Activated CD4-positive, alpha-beta T cell treated with anti-CD3 and anti-CD28 coated beads for 24 hours (primary cell): ENCODE data around the gene FAM83G.
"Not testable (repeated sequence)": the region's sequence is repeated elsewhere in the genome, so short reads cannot be mapped to it uniquely, and the experiment has no call there.

ENCODE experiments used
- DNase-seq, 2 donors: peaks; one replicate each; pipeline ENCODE4 v3.0.0-alpha.2; 2020; ENCODE audit warnings: low read depth in 2 of 2

FAM83G gene, protein sequence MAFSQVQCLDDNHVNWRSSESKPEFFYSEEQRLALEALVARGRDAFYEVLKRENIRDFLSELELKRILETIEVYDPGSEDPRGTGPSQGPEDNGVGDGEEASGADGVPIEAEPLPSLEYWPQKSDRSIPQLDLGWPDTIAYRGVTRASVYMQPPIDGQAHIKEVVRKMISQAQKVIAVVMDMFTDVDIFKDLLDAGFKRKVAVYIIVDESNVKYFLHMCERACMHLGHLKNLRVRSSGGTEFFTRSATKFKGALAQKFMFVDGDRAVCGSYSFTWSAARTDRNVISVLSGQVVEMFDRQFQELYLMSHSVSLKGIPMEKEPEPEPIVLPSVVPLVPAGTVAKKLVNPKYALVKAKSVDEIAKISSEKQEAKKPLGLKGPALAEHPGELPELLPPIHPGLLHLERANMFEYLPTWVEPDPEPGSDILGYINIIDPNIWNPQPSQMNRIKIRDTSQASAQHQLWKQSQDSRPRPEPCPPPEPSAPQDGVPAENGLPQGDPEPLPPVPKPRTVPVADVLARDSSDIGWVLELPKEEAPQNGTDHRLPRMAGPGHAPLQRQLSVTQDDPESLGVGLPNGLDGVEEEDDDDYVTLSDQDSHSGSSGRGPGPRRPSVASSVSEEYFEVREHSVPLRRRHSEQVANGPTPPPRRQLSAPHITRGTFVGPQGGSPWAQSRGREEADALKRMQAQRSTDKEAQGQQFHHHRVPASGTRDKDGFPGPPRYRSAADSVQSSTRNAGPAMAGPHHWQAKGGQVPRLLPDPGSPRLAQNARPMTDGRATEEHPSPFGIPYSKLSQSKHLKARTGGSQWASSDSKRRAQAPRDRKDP

GRCh38 chr17:19004421-19005136, at the start of gene FAM83G:
Gene FAM83G (minus strand): TSS chr17:19004764. CDS start chr17:19004041, 723 bp downstream.
- peak; percentile 84 to 86 for DNase-seq

- not testable (repeated sequence) for DNase-seq
Measured at GRCh38 chr17:19048826-19049225, 44.3 kb upstream of the FAM83G start.

- not testable (repeated sequence) for DNase-seq
Measured at GRCh38 chr17:19047510-19047909, 42.9 kb upstream of the FAM83G start.

DNA sequence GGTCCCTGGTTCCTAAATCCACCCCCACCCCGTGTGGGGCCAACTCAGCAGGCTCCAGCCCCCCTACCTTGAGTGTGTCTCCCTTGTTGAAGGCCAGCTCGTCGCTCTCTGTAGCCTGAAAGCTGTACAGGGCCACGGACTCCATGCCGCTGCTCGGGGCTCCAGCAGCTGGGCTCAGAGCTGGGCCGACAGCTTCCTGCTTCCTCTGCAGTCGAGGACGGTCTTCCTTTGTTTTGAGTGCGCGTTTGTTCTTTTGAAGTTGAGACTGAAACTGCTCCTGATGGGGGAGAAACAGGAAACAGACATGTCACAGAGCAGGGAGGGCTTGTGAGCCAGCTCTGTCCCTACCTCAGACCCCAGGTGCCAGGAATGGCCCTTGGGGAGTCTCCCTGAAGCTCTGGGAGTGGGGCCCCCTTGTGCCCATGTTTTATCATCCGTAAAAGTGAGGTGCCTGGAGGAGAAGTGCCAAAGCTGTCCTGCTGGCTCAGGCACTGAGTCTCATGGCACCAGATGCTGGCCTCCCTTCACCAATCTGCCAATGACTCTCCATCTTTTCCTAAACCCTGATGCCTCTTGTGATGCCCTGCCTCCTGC, 42.3 kb upstream of the FAM83G start, which contains the start of gene GRAP:
TSS of gene GRAP (minus strand) at position 176 of the 594 bp plus-strand sequence. CDS start at position 145, 31 bp downstream.
- not testable (repeated sequence) for DNase-seq

- not testable (repeated sequence) for DNase-seq
Measured at GRCh38 chr17:19044643-19045042, 40.1 kb upstream of the FAM83G start.

DNA sequence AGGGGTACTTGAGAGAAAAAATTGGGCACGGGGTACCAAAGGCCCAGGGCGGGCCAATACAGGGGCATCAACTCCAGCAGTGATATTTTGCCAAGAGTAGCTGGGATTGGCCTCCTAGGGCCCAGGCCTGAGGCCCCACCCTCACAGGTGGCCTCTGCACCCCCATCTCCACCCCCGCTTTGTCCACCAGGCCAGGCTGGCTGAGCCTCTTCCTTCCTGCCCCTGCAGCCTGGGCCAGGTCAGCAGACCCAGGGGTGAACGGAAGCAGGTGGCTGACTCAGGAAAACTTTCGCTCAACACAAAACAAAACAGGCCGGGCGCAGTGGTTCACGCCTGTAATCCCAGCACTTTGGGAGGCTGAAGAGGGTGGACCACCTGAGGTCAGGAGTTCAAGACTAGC, 38.5 kb upstream of the FAM83G start:
- not testable (repeated sequence) for DNase-seq

- DNase-seq, result not testable (repeated sequence)
Measured at GRCh38 chr17:19042369-19042768, 37.8 kb upstream of the FAM83G start.

- DNase-seq, result not testable (repeated sequence)
Measured at GRCh38 chr17:19041871-19042270, 37.3 kb upstream of the FAM83G start.

DNA sequence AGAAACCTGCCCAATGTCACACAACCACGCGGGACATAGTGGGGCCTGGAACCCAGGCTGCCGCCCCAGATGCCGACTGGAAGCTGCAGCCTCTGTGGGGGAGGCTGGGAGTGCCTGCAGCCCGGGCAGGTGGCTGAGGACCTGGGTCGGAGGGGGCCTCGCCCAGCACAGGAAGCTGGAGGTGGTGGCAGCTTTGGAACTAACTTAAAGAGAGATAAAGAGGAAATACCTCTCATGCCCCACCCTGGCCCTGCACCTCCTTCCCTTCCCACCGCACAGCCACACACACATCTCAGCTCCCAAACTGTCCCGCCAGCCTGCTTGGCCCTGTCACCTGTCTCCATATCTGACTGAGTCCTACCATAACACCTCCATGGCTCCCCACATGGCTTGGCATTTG, 35.8 kb upstream of the FAM83G start:
- not testable (repeated sequence) for DNase-seq

- not testable (repeated sequence) for DNase-seq
Measured at GRCh38 chr17:19038730-19039129, 34.2 kb upstream of the FAM83G start.

DNA sequence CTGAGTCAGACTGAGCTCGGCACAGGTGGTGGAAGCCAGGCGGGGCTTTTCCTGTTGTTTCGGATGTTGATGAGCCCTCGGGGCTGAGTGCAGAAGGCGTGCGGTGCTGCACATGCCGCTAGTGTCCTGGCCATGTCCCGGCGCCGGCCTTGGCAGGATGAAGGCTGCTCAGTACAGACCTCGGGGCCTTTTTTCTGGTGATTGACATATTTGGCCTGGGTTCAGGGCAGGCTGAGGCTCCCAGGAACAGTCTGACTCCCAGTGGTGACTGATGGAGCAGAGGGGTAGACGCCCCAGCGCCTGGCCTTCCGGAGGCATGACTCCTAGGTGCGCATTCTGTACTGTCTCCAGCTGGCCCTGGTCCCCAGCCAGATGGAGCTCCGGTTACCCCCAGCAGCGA, 33.4 kb upstream of the FAM83G start:
- not testable (repeated sequence) for DNase-seq

GRCh38 chr17:19037547-19037946, 33.0 kb upstream of the FAM83G start:
- not testable (repeated sequence) for DNase-seq

DNA sequence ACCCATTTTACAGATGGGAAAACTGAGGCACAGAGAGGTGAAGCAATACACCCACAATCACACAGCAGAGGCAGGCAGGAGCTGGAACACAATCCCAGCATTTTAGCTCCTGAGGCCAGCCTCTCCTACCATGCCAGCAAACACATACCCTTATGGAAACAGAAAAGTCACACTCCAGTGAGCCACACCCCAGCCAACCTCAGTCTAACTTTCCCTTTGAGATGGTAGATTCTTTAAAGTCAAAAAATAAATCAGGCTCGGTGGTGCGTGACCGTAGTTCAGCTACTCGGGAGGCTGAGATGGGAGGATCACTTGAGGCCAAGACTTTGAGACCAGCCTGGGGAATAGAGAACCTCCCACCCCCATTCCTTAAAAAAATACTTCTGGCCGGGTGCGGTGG, 31.6 kb upstream of the FAM83G start:
- DNase-seq, result not testable (repeated sequence)

DNA sequence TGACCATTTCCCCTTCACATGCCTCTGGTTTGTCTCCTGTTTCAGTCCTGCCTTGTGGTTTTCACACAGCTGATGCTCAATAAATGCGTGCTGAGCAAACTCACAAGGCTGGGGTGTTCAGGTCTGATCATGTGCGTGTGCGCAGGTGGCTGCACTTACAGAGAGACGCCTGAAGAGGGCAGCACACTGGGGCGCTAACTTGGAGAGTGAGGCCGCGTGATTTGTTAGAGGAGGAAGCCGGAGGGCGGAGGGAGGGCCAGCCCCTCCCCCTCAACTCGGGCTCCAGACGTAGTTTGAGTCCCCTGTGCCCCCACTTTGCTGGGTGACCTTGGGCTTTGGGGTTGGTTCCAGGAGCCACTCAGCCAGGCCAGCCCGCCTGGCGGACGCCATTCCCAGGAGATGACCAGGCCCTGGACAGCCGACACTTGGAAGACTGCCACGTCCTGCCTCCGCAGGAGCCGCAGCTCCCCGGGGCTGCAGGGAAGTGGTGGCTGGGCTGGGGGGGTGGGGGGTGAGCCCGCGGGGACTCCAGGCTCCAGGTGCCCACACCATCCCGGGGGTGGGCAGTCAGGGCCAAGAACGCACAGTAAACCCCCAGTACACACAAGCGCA, 27.9 kb upstream of the FAM83G start:
- not testable (repeated sequence) for DNase-seq

DNA sequence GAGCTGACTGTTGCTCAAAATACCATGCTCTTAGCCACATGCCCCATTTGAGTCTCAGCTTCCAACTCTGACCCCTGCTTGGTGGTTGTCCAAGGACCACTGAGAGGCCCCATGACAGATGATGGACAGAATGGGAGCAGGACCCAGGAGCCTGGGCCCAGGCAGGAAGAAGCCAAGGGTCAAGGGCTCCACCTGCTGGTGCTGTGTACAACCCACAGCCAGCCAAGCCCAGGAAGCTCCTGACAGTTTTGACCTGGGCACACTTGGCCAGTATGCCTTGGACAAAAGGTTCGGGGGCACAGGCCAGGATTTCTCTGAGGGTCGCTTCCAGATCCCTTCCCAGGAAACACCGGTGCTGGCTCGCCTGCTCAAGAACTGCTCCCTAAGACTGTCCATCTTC, 27.2 kb upstream of the FAM83G start:
- DNase-seq, result peak; percentile 39 to 45

GRCh38 chr17:19030771-19031449, 26.3 kb upstream of the FAM83G start:
- not testable (repeated sequence) for DNase-seq

DNA sequence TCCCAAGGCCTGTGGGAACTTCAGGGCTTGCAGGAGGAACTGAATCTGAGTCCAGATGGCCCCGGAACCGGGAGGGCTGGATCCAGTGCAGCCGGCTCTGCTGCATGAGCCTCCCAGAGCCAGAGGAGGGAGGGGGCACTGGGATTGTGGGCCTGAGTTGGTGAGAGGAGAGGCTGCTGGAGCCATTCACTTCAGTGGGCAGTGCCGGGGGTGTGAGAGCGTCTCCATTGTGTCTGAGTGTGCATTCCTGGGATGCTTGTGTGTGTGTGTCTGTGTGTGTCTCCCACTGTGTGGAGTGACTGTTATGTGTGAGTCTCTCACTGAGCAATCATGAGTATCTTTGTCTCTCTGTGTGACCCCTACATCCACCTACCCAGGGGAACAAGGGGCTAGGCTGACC, 25.2 kb upstream of the FAM83G start:
- not testable (repeated sequence) for DNase-seq

GRCh38 chr17:19028671-19029070, 24.1 kb upstream of the FAM83G start:
- DNase-seq, result not testable (repeated sequence)

DNA sequence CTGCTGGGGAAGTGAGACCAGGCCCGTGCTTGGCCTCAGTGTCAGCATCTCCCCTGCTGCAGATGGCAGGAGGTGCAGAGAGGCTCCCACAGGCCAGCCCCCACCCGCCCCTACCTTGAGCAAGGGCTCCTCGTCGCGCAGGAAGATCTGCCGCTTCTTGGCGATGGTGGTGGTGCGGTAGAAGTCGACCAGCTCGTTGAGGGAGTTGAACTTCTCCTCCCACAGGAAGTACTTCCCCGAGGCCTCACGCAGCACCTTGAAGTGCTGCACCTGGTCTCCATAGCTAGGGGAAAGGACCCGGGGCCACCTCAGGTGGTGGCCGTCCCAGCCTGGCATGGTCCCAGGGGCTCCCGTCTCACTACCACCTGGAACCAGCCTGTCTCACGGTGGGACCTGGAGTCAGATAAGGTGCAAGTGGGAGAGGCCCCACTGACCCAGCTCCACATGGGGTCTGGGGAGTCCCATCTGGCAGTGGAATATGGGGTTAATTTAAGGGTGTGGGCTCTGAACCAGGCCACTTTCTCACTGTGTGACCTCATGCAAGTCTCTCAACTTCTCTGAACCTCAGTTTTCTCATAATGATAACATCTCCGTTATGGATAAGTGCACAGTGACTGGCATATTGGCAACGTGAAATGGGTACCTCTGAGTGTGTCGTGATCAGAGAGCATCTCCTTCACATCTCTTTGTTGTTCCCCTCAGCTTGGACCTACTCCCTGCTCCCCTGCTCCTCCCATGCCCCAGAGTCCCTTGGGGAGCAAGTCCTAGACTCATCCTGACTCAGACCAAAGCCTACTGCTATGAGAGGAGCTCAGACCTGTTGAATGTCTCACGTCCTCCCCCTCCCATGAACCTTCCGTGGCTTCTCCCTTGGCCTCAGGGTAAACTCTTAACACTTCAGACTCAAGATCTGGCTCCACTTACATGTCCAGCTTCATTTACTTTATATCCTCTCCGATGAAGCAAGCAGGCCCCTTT, 19.8 kb upstream of the FAM83G start:
- DNase-seq, result no peak
